HEK293T (cell line): ENCODE results near the gene RIOK1.

Experiments
- CTCF ChIA-PET: fragments of 350-600 bp; formaldehyde crosslinking; extraction: SDS; loops from one replicate; lab custom pipeline; 2021; ENCODE audit warnings: antibody characterized with exemption, inconsistent platforms; lab: Yijun Ruan, JAX
- POLR2A ChIA-PET: fragments of 350-600 bp; formaldehyde crosslinking; extraction: SDS; loops from one replicate; lab custom pipeline; 2020; ENCODE audit warnings: antibody characterized with exemption, inconsistent platforms; lab: Yijun Ruan, JAX
- DNase-seq: peaks from one replicate; pipeline ENCODE4 v3.0.0; 2012; ENCODE audit warnings: mixed read lengths; ENCODE audit errors: extremely low spot score
- ARNT ChIP-seq: fragments of 450-650 bp; IDR thresholded peaks from 2 replicates; pipeline ENCODE4 v1.6.1; 2017; ENCODE audit warnings: mild to moderate bottlenecking
- BHLHE40 ChIP-seq: fragments of 450-650 bp; IDR thresholded peaks from 2 replicates; pipeline ENCODE4 v1.6.1; 2016; ENCODE audit warnings: mild to moderate bottlenecking, moderate library complexity, borderline replicate concordance
- CTBP1 ChIP-seq: fragments of 450-650 bp; IDR thresholded peaks from 2 replicates; pipeline ENCODE4 v1.6.1; 2016; ENCODE audit warnings: borderline replicate concordance
- ELF4 ChIP-seq: fragments of 450-650 bp; IDR thresholded peaks from 2 replicates; pipeline ENCODE4 v1.6.1; 2017; ENCODE audit warnings: antibody characterized with exemption
- FOXA1 ChIP-seq: fragments of 450-650 bp; IDR thresholded peaks from 2 replicates; pipeline ENCODE4 v1.6.1; 2016; ENCODE audit warnings: mild to moderate bottlenecking
- FOXK2 ChIP-seq: fragments of 450-650 bp; IDR thresholded peaks from 2 replicates; pipeline ENCODE4 v1.6.1; 2016; ENCODE audit warnings: mild to moderate bottlenecking
- FOXM1 ChIP-seq: fragments of 450-650 bp; IDR thresholded peaks from 2 replicates; pipeline ENCODE4 v1.6.1; 2017; ENCODE audit warnings: mild to moderate bottlenecking, borderline replicate concordance
- HDGF ChIP-seq: fragments of 450-650 bp; IDR thresholded peaks from 2 replicates; pipeline ENCODE4 v1.6.1; 2017; ENCODE audit warnings: antibody characterized with exemption, borderline replicate concordance
- L3MBTL2 ChIP-seq: fragments of 450-650 bp; conservative IDR thresholded peaks from 2 replicates; pipeline ENCODE4 v1.6.1; 2016; ENCODE audit warnings: mild to moderate bottlenecking
- LEF1 ChIP-seq: fragments of 450-650 bp; IDR thresholded peaks from 2 replicates; pipeline ENCODE4 v1.6.1; 2017; ENCODE audit warnings: mild to moderate bottlenecking, borderline replicate concordance
- NFRKB ChIP-seq: fragments of 450-650 bp; IDR thresholded peaks from 2 replicates; pipeline ENCODE4 v1.6.1; 2016; ENCODE audit warnings: mild to moderate bottlenecking, moderate library complexity
- SP1 ChIP-seq: fragments of 450-650 bp; IDR thresholded peaks from 2 replicates; pipeline ENCODE4 v1.6.1; 2017
- SUZ12 ChIP-seq: fragments of 450-650 bp; IDR thresholded peaks from 2 replicates; pipeline ENCODE4 v1.6.1; 2016; ENCODE audit warnings: mild to moderate bottlenecking
- TARDBP ChIP-seq: fragments of 450-650 bp; IDR thresholded peaks from 2 replicates; pipeline ENCODE4 v1.6.1; 2016
- ZNF384 ChIP-seq: fragments of 450-650 bp; IDR thresholded peaks from 2 replicates; pipeline ENCODE4 v1.6.1; 2016
- TF ChIP-seq, protein P1 (sequence below): fragments of 450-650 bp; IDR thresholded peaks from 2 replicates; pipeline ENCODE4 v1.6.1; 2016

RIOK1 gene

DNA sequence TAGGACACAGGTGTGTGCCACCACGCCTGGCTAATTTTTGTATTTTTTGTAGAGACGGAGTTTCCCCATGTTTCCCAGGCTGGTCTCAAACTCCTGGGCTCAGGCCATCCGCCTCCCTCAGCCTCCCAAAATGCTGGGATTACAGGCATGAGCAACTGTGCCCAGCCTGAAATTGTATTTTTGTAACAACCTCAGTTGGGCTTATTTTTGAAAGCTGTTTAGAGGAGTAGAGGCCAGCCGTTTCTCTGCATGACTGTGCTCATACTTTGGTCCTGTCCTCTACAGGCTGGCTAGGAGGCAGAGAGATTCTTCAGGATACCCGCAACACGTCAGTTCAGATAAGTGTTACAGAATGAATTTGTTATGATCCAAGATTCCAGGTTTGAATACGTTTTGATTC is 22.2 kb upstream of the RIOK1 start:
- ChIA-PET CTCF (no interaction called here), POLR2A (no interaction called here)
- DNase-seq: no peak
- TF ChIP-seq, protein P1, sequence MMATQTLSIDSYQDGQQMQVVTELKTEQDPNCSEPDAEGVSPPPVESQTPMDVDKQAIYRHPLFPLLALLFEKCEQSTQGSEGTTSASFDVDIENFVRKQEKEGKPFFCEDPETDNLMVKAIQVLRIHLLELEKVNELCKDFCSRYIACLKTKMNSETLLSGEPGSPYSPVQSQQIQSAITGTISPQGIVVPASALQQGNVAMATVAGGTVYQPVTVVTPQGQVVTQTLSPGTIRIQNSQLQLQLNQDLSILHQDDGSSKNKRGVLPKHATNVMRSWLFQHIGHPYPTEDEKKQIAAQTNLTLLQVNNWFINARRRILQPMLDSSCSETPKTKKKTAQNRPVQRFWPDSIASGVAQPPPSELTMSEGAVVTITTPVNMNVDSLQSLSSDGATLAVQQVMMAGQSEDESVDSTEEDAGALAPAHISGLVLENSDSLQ: no peak
- TF ChIP-seq FOXK2 (no peak), NFRKB (no peak), ARNT (no peak), BHLHE40 (no peak), HDGF (no peak), FOXA1 (no peak), FOXM1 (no peak), LEF1 (no peak), CTBP1 (no peak), L3MBTL2 (no peak), SP1 (no peak), ZNF384 (no peak), TARDBP (no peak), ELF4 (no peak)

DNA sequence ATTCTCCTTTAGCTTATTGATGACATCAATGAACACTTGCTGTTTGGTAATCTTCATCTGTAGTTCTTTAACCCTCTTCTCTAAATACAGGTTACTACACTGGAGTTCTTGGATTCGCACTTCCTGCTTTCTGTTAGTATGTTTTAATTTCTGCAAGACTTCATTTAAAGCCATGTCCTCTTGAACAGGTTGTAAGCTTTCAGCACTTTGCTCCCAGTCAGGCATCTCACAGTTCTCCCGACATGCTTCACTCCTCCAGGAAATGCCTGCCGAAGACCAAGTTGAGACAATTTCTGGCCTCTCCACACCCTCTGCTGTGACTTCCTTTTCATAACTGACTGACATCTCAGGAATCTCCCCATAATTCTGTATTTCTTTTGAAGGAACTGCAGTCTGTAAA is 15.9 kb upstream of the RIOK1 start:
- no peak for DNase-seq
- TF ChIP-seq NFRKB: no peak
- TF ChIP-seq, protein P1: no peak
- TF ChIP-seq SP1: no peak
- TF ChIP-seq BHLHE40: no peak
- TF ChIP-seq HDGF: no peak
- no peak for TF ChIP-seq L3MBTL2
- TF ChIP-seq TARDBP: no peak
- TF ChIP-seq ZNF384: no peak
- TF ChIP-seq CTBP1: no peak
- no peak for TF ChIP-seq ARNT
- TF ChIP-seq LEF1: no peak
- TF ChIP-seq FOXK2: no peak
- TF ChIP-seq SUZ12: no peak
- TF ChIP-seq FOXA1: no peak
- no peak for TF ChIP-seq FOXM1
- no peak for TF ChIP-seq ELF4
- ChIA-PET POLR2A (interaction anchor here (0.8 to 1.6 kb wide), 2 partner anchors 15 to 16 kb away, joined by 3 to 4 read pairs; partner anchors contain the start of genes CAGE1 and RIOK1), CTCF (no interaction called here)

DNA sequence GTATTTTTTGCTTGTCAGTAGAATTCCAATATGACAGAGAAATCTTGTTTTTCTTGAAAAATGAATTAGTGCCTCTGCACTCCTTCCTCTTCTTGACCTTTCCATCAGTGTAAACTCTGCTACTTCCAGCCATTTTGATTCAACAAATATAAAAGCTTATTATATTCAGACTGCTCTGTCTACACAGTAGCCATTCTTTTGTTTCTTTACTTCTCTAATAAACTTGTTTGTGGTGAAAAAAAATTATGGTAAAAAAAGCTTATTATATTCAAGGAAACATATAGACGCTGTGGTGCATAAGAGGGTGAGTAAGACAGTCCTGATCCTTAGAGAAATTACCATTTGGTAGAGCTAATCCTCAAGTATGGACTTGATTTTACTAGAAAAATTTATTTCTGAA is 11.6 kb upstream of the RIOK1 start:
- ChIA-PET POLR2A (interaction anchor here (1.3 kb wide), 1 partner anchor 12 kb away, joined by 6 read pairs; the partner anchor contains the start of genes CAGE1 and RIOK1), CTCF (no interaction called here)
- DNase-seq: no peak
- TF ChIP-seq ARNT (no peak), ELF4 (no peak), FOXM1 (no peak), HDGF (no peak), TARDBP (no peak), BHLHE40 (no peak), NFRKB (no peak)
- TF ChIP-seq, protein P1: no peak

DNA sequence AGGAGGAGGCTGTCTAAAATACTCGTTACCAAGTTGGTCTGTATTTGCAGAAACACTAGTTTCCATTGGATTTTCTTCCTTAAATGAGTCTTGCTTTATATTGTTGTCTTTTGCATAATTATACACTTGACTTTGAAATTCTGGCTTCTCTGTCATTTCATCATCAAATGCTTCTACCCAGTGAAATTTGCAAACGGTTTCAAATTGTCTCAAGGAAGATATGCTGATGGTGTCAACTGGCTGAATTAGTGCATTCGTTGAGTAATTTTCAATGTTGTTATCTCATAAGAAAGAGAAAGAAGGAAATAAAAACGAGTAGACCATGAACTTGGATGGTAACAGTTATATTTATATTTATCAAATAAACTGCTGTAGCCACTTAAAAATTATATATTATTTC is 10.9 kb upstream of the RIOK1 start:
- no peak for DNase-seq
- no peak for TF ChIP-seq NFRKB
- no peak for TF ChIP-seq FOXK2
- TF ChIP-seq FOXA1: no peak
- TF ChIP-seq SP1: no peak
- TF ChIP-seq TARDBP: no peak
- CTCF ChIA-PET: no interaction called here
- POLR2A ChIA-PET: interaction anchor here (1.3 kb wide), 1 partner anchor 11 kb away, joined by 6 read pairs; the partner anchor contains the start of genes CAGE1 and RIOK1

DNA sequence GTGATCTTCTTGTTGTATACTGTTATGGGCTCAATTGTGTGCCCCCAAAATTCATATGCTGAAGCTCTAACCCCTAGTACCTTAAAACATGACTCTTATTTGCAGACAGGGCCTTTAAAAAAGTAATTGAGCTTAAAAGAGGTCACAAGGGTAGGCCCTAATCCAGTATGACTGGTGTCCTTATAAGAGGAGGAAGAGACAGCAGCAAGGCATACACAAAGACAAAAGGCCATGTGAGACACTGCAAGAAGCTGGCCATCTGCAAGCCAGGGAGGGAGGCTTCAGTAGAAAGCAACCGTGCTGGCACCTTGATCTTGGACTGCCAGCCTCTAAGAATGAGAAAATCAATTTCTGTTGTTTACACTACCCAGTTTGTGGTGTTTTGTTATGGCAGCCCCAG is 8.5 kb upstream of the RIOK1 start:
- POLR2A ChIA-PET: interaction anchor here (1.5 kb wide), 1 partner anchor 9 kb away, joined by 8 read pairs; the partner anchor contains the start of genes CAGE1 and RIOK1
- TF ChIP-seq ZNF384 (no peak), LEF1 (no peak), FOXA1 (no peak)
- CTCF ChIA-PET: no interaction called here
- no peak for DNase-seq

DNA sequence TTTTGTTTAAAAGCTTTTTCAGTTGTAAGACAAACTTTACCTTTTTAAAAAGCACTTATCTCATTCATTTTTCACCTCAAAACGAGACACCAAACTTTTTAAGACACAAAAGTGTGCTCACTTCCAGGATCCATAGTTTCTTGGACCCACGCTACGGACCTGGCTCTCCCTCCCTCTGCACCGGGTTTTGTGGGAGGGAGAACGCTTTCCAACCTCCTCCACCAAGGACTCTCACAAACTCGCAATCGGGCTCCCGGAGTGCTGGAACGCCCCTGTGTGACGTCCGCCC is 502 bp upstream of the RIOK1 start:
- ChIA-PET CTCF (no interaction called here), POLR2A (interaction anchor here (0.6 to 2.8 kb wide), 31 partner anchors 11 to 702 kb away, joined by 3 to 20 read pairs (median 4); partner anchors contain the start of genes SNRNP48 and SSR1)
- DNase-seq: peak; percentile 56
- TF ChIP-seq, protein P1: no peak
- TF ChIP-seq ZNF384 (no peak), SP1 (no peak), HDGF (no peak), BHLHE40 (no peak), LEF1 (no peak), ARNT (no peak), L3MBTL2 (no peak), ELF4 (no peak), FOXK2 (no peak)
